HG03039 (cell line): ENCODE data around the gene SHB.
"Not testable (repeated sequence)": the region's sequence is repeated elsewhere in the genome, so short reads cannot be mapped to it uniquely, and the experiment has no call there.

Experiments used
- ATAC-seq: cut with Tn5 transposase; IDR thresholded peaks from one replicate; pipeline ENCODE4 v1.9.1; 2021; ENCODE audit warnings: mild to moderate bottlenecking, moderate library complexity; ENCODE audit not compliant: unreplicated experiment

Gene SHB

GRCh38 chr9:37909836-37910235 lies 159.2 kb downstream of the SHB start:
- ATAC-seq, result not testable (repeated sequence)

DNA sequence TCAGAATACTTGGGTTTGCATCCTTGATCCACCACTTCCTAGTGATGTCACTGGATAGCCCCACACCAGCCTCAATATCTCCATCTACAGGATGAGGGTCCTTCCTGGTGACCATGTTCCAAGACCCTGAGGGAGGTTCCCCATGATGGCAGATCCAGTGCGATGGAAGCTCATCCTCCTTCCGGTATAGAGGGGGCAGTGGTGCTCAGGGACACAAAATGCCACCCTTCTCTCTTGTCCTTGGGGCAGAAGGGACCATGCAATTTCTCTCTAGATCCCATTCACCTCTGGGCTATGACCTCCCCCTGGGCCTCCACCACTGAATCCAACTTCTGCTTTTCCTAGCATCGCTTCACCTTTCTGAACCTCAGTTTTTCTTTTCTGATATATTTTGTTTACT lies 159.7 kb downstream of the SHB start:
- ATAC-seq, result no peak

- no peak for ATAC-seq
Observed at GRCh38 chr9:37908698-37909186, 160.3 kb downstream of the SHB start.

GRCh38 chr9:37908283-37908682 lies 160.7 kb downstream of the SHB start:
- ATAC-seq, result no peak

DNA sequence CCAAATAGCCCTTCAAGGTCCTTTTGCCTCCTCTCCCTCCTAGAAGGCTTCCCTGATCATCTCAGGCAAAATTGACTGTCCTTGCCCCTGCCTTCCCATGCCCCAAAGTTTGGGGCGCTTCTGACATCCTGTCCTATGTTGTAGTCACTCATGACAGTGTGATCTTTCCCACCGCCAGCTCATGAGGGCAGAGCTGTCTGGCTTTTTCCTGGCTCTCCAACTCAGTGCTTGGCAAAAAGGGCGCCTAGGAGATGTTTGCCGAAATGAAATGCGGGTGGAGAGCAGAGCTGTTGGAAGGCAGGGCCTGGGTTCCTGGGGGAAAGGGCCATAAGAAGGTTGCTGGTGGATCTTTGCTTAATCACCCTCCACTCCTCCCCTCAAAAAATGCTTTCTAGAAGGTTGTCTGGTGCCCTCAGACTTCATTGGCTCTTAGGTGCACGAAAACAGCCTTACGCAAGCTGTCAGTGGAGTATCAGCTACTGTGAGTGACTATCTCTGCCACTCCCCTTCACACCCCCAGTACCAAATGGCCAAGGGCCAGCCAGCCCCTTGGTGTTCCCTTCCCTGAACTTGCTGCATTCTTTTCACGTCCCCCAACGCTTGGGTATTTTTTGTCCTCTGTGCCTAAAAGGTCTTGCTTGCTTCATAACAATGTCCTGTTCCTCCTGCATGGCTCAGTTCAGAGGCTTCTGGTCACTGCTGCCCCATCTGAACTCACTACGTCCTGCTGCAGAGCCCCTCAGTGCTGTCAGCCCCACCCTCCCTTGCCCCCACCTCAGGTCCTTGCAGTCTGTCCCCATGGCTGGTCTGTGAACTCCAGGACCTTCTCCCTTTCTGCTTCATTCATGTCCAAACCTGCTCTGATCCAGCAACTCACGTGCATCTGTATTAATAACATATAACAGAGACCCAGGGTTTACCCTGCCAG lies 162.5 kb downstream of the SHB start:
- ATAC-seq, result no peak

GRCh38 chr9:37905776-37906175 lies 163.3 kb downstream of the SHB start:
- ATAC-seq, result no peak

DNA sequence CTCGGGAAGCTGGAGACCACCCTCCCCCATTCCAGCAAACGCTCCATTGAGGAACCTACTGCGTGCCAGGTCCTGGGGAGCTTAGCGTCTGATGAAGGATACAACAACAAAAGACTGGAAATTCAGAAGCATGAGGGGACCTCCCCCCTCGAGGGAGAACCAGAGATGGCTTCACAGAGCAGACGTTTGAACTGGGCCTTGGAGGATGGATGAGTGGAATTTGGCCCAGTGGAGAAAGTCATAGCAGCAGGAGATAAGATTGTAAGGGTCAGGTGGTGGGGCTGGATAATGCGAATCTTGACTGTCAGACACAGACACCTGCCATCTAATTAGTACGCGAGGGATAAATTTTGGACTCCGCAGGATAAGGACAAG lies 163.9 kb downstream of the SHB start:
- no peak for ATAC-seq

GRCh38 chr9:37904445-37905130 lies 164.4 kb downstream of the SHB start:
- no peak for ATAC-seq

GRCh38 chr9:37903647-37904444 lies 165.2 kb downstream of the SHB start, which contains the start of gene SLC25A51:
SLC25A51 (minus strand) TSS chr9:37904127; CDS start chr9:37888550, 15,577 bp downstream.
- peak; percentile 81 for ATAC-seq

DNA sequence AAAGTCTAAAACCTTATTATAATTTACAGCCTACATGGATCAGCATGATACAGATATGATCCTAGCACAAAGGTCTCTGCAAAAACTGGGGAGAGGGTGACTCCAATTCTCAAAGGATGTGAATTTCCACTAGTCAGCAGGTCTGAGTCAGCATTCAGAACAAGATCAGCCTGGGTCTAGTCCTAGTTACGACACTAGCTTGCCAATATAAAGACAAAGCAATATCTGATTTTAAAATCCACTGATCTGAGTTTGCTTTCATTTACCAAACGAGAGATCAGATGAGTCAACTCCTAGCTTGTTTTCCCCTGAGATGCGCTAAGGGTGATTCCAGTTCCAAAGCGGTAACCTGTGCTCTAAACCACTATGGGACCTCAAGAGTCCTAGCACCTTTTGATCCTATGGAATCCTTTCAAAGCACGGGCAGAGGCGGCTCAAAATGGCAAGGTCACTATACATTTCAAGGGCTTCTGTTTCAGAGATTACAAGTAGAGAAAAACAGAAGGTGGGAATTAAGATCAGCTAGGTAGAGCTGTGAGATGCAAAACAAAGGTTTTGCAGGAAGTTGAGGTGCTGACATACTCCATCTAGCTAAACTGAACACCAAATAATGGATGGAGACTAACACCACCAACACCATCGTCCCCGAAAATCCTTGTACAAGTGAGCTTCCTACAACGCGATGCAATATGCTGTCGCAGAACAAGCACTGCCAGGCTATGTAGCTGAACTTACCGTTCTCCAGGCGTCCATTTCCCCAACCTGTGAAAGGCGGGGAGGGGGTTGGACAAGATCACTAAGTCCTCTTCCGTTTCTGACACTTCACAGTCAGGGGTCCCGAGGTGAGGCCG lies 166.0 kb downstream of the SHB start:
- no peak for ATAC-seq

DNA sequence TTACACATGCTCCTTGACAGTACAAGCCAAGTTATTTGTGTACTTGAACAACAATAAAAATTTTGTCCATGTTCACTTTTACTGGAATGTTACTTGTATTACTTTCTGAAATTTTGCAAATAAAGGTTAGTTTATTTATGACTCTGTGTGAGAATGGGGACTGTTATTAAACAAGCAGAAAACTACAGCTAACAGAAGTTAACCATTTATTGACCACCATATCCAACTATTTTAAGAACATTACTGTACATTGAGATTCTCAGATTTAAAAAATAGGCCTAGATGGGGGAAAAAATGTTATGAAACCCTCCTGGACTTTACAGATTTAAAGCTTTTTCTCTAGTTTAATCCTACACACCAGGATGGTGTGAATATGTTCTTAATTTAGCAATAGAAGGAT lies 166.9 kb downstream of the SHB start:
- ATAC-seq, result no peak

DNA sequence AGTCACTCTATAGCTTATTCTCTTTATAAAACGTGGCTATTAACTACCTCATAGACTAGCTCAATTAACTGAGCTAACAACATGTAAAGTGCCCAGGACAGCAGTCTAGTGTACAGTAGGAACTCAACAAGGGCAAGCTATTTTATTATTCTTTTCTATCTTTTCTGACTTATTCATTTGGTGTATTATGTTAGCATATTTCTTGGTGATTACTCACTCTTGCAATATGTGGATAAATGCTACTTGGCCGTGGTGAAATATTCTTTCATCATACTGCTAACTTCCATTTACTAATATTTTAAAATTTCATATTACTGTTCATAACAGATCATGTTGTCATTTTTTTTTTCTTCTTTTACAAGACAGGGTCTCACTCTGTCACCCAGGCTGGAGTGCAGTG lies 170.0 kb downstream of the SHB start:
- no peak for ATAC-seq

- ATAC-seq, result no peak
Observed at GRCh38 chr9:37897665-37898064, 171.4 kb downstream of the SHB start.

DNA sequence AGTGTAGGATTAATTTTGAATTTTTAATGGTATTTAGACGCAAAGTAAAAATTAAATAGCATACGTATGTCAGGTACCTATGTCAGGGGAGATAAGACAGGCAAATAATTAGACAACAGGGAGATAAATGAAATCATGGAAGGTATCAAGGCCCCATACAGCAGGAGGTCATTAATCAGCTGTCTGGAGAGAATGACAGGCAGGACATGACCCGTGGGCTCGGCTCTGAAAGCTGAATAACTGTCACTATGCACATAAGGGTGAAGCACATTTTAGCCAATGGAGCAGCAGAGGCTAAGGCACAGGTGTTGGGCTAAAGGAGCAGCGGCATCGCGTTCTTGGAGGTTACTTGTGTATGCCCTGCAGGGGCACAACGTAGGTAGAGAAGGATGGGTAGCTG lies 177.0 kb downstream of the SHB start:
- ATAC-seq, result no peak

DNA sequence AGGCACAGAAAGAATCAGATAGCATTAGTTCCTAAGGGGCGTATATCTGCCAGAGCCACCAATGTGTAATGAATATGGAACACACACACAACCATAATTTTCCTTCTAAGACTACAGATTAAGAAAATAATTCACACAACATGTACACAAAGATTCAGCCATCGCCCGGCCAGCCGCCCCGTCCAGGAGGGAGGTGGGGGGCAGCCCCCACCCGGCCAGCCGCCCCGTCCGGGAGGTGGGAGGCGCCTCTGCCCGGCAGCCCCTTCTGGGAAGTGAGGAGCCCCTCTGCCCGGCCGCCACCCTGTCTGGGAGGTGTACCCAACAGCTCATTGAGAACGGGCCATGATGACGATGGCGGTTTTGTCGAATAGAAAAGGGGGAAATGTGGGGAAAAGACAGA lies 178.0 kb downstream of the SHB start:
- ATAC-seq, result not testable (repeated sequence)

DNA sequence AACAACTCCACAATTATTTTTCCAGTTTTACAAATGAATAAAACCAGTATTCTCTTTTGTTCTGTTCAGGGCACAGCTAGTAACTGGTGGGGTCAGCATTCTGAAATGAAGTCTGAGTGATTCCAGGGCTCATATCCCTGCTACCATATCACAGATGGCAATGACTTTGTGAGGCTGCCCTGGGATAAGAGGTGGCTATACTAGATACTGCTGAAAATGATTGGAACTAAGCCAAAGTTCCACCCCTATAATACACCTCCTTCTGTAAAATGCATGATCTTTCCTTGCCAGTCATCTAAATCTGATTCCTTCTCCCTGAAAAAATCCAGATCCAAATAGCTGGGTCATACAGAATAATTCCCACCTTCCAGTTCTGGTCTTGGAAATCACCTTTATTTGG lies 179.5 kb downstream of the SHB start:
- no peak for ATAC-seq

DNA sequence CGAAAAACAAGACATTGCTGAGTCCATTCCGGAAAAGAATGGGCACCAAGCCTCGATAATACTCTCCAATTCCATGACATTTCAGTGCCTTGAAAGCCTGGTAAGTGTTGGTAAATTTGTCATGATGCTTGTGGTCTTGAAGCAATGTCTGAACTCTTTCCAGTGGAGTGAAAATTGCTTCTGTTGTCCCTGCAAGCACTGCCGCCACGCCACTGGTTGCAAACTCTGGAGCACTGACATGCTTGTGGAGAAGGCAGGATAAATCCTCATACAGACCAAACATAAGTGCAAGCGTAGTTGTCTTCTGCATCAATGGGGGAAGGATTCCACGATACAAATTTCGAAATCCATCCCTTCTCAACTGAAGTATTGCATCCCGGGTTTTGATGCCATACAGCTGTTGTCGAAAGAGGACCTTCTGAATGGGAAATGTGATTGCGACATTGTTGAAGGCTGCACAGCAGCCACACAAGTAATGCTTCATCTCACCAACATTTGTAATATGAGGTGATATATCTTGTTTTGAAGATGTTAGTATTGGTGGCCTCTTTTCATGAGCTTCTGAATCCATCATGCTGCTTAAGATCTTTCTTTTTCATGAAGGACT lies 180.9 kb downstream of the SHB start:
- ATAC-seq, result not testable (repeated sequence)

DNA sequence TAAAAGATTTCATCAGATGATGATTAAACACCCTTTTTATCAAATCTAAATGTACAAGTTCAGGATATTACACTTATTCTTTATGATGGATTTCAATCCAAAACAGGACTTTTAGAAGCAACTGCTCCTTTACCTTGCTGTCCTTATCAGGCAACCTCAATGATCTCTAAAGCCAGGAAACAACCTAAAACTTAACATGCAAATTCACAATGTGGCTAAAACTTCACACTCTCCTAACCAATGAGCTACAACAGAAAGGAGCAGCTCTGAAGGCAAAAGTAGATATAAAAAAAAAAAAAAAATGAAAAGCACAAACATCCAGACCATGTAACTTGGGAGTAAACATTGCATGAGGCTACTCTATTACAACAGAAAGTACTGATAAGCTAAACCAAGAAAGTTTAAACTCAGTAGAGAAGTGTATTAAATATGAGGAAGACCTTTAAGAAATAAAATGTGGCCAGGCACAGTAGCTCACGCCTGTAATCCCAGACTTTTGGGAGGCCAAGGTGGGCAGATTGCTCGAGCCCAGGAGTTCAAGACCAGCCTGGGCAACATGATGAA lies 188.0 kb downstream of the SHB start:
- ATAC-seq, result no peak

- no peak for ATAC-seq
Observed at GRCh38 chr9:37876376-37876775, 192.7 kb downstream of the SHB start.
